DOHH2 (cell line): Measurements from ENCODE around the gene STRIT1.

ENCODE experiments used
- CTCF ChIP-seq: fragments of 200-600 bp; sonication (generic); IDR thresholded peaks from one replicate; pipeline ENCODE4 v1.5.1; 2014; ENCODE audit warnings: antibody characterized with exemption, mild to moderate bottlenecking, low read depth, low read length; ENCODE audit not compliant: poor library complexity, severe bottlenecking
- EZH2phosphoT487 ChIP-seq: fragments of 200-600 bp; sonication (generic); IDR thresholded peaks from 2 replicates; pipeline ENCODE4 v1.6.1; 2017; ENCODE audit warnings: borderline replicate concordance, mild to moderate bottlenecking, antibody characterized with exemption, low read length, moderate library complexity, mixed read lengths

- TF ChIP-seq CTCF (no peak), EZH2phosphoT487 (no peak)
Measured at GRCh38 chr3:155334215-155334913, 40.9 kb upstream of the STRIT1 start.
